MCF 10A (cell line): ENCODE data around the gene EHBP1L1. TPM values are rescaled to one million over a fixed set of nuclear protein-coding genes. Genes with fewer than 3 reads are reported as not detected.
A peak's percentile ranks its signal among the peaks of the same experiment; 100 is the strongest.

ENCODE experiments used
- BruUV-seq: library from RNA; stranded (reverse); fragments of 400-500 nt; replicated peaks from 2 replicates; lab custom pipeline; 2021; lab: Mats Ljungman, UMichigan
- CTCF ChIA-PET: fragments of 300-600 bp; sonication (Branson Sonifier 250); formaldehyde crosslinking; extraction: SDS; loops from one replicate; lab custom pipeline; 2021; ENCODE audit warnings: antibody characterized with exemption, inconsistent platforms; lab: Yijun Ruan, JAX
- POLR2A ChIA-PET: fragments of 300-600, 350-650 bp; sonication (Branson Sonifier 250); formaldehyde crosslinking; extraction: SDS; loops from one replicate; lab custom pipeline; 2020; ENCODE audit warnings: antibody characterized with exemption, inconsistent platforms; lab: Yijun Ruan, JAX
- DNase-seq: peaks from one replicate; pipeline ENCODE4 v3.0.0-alpha.2; 2018; ENCODE audit not compliant: unreplicated experiment
- H3K27ac Mint-ChIP-seq: one replicate; pipeline ENCODE4 v1.8.0; 2022; ENCODE audit warnings: mild to moderate bottlenecking, low read depth, mixed read lengths; ENCODE audit not compliant: unreplicated experiment
- H3K27me3 Mint-ChIP-seq: one replicate; pipeline ENCODE4 v1.8.0; 2022; ENCODE audit warnings: mixed read lengths; ENCODE audit not compliant: insufficient read depth, unreplicated experiment
- H3K36me3 Mint-ChIP-seq: one replicate; pipeline ENCODE4 v1.8.0; 2022; ENCODE audit warnings: mild to moderate bottlenecking, moderate library complexity, mixed read lengths; ENCODE audit not compliant: insufficient read depth, unreplicated experiment
- H3K4me1 Mint-ChIP-seq: one replicate; pipeline ENCODE4 v1.8.0; 2022; ENCODE audit warnings: mixed read lengths; ENCODE audit not compliant: insufficient read depth, unreplicated experiment
- H3K4me3 Mint-ChIP-seq: one replicate; pipeline ENCODE4 v1.8.0; 2022; ENCODE audit warnings: mild to moderate bottlenecking, moderate library complexity, mixed read lengths; ENCODE audit not compliant: unreplicated experiment
- H3K9me3 Mint-ChIP-seq: one replicate; pipeline ENCODE4 v1.8.0; 2022; ENCODE audit warnings: mixed read lengths; ENCODE audit not compliant: unreplicated experiment
- intact Hi-C: fragments of 100-400 bp; cut with micrococcal nuclease; formaldehyde crosslinking; loops from 2 replicates; pipeline ENCODE4 v1.14.1; 2022
- total RNA-seq: library from RNA; stranded (reverse); gene quantifications from 2 replicates; pipeline ENCODE4 v1.2.3, GENCODE V29; 2022
- TF ChIP-seq, protein P1 (sequence below): fragments of 200-600 bp; IDR thresholded peaks from one replicate; pipeline ENCODE4 v1.8.0; 2022; ENCODE audit warnings: antibody characterized with exemption, mild to moderate bottlenecking; ENCODE audit not compliant: unreplicated experiment

The EHBP1L1 gene
- total RNA-seq, 1 experiment from 2014 or later: 31.3 TPM

GRCh38 chr11:65569973-65570918 lies 5.6 kb upstream of the EHBP1L1 start, which contains the start of gene ZNRD2:
Gene ZNRD2 (plus strand): TSS chr11:65570477. CDS start chr11:65570492, 15 bp downstream.
- DNase-seq: peak; percentile 97
- BruUV-seq: TSS peak; percentile 67
- H3K9me3 Mint-ChIP-seq: no peaks in the 10 kb centered on the region
- peaks cover 58% of the 10 kb centered on the region for H3K36me3 Mint-ChIP-seq
- TF ChIP-seq, protein P1, sequence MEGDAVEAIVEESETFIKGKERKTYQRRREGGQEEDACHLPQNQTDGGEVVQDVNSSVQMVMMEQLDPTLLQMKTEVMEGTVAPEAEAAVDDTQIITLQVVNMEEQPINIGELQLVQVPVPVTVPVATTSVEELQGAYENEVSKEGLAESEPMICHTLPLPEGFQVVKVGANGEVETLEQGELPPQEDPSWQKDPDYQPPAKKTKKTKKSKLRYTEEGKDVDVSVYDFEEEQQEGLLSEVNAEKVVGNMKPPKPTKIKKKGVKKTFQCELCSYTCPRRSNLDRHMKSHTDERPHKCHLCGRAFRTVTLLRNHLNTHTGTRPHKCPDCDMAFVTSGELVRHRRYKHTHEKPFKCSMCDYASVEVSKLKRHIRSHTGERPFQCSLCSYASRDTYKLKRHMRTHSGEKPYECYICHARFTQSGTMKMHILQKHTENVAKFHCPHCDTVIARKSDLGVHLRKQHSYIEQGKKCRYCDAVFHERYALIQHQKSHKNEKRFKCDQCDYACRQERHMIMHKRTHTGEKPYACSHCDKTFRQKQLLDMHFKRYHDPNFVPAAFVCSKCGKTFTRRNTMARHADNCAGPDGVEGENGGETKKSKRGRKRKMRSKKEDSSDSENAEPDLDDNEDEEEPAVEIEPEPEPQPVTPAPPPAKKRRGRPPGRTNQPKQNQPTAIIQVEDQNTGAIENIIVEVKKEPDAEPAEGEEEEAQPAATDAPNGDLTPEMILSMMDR: peak; percentile 41
- H3K4me3 Mint-ChIP-seq: peak within 1 kb of the TSS; percentile 97
- peak within 1 kb of the TSS; percentile 96 for H3K27ac Mint-ChIP-seq
- H3K27me3 Mint-ChIP-seq: no peaks in the 10 kb centered on the region
- POLR2A ChIA-PET: interaction anchor here (0.5 to 4.8 kb wide), 25 partner anchors 10 to 360 kb away, joined by 3 to 103 read pairs (median 4); partner anchors contain the start of genes CFL1, KAT5, LTBP3 and MALAT1
- CTCF ChIA-PET: interaction anchor here (0.5 to 2.8 kb wide), 6 partner anchors 9 to 79 kb away, joined by 3 to 51 read pairs (median 3); no protein-coding TSS in a partner anchor
- intact Hi-C loops: no loop called here
- peaks cover 31% of the 10 kb centered on the region for H3K4me1 Mint-ChIP-seq

DNA sequence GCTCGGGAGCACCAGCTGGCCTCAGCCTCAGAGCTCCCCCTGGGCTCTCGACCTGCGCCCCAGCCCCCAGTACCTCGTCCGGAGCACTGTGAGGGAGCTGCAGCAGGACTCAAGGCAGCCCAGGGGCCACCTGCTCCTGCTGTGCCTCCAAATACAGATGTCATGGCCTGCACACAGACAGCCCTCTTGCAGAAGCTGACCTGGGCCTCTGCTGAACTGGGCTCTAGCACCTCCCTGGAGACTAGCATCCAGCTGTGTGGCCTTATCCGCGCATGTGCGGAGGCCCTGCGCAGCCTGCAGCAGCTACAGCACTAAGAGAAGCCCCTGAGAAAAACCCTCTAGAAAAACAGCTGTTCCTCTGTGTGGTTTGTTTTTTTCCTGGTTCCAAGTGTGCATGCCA lies 4.4 kb upstream of the EHBP1L1 start:
- POLR2A ChIA-PET: interaction anchor here (0.7 to 4.8 kb wide), 15 partner anchors 11 to 431 kb away, joined by 3 to 103 read pairs (median 7); partner anchors contain the start of genes BANF1, EIF1AD, KAT5 and MALAT1

DNA sequence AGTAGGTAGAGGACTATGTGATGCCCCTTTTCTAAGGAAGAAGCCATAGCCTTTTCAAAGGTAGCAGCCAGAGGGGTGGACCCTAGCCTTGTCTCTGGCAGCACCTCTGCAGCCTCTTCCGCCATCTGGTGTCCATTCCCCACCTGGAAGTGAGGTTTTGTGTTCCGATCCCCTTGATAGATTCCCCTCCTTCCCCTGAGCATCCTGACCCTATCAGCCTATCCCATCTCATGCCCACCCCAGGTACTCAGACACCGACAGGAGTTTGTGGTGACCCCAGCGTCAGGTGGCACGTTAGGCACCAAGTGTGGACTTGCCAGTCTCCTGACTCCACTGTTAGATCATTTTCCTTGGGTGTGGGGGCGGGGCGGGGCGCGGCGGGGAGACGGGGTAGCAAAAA lies 3.9 kb upstream of the EHBP1L1 start:
- H3K27me3 Mint-ChIP-seq: no peaks in the 10 kb centered on the region
- H3K36me3 Mint-ChIP-seq: peaks cover 55% of the 10 kb centered on the region
- H3K27ac Mint-ChIP-seq: peak overlapping the region; percentile 54
- peaks cover 38% of the 10 kb centered on the region for H3K4me1 Mint-ChIP-seq
- BruUV-seq: no TSS peak
- peak; percentile 77 for DNase-seq
- no peaks in the 10 kb centered on the region for H3K9me3 Mint-ChIP-seq
- TF ChIP-seq, protein P1: peak; percentile 70
- ChIA-PET CTCF (interaction anchor here (0.6 to 3.2 kb wide), 17 partner anchors 9 to 190 kb away, joined by 3 to 51 read pairs (median 4); partner anchors contain the start of genes MAP3K11, PCNX3 and SLC25A45), POLR2A (interaction anchor here (0.5 to 4.8 kb wide), 21 partner anchors 11 to 694 kb away, joined by 3 to 103 read pairs (median 5); partner anchors contain the start of genes BANF1, CCDC85B, CFL1 and EHD1)
- H3K4me3 Mint-ChIP-seq: peak overlapping the region; percentile 97
- intact Hi-C loops: loop anchor here (1.0 kb wide), 1 partner anchor 32 kb away; no protein-coding TSS in a partner anchor

More for the DNA sequence above, 4.4 kb upstream of the EHBP1L1 start:
- H3K9me3 Mint-ChIP-seq: no peaks in the 10 kb centered on the region
- H3K4me1 Mint-ChIP-seq: peaks cover 33% of the 10 kb centered on the region
- H3K27me3 Mint-ChIP-seq: no peaks in the 10 kb centered on the region
- H3K27ac Mint-ChIP-seq: peak overlapping the region; percentile 54
- TF ChIP-seq, protein P1: no peak
- intact Hi-C loops: no loop called here
- peaks cover 54% of the 10 kb centered on the region for H3K36me3 Mint-ChIP-seq
- no peak for DNase-seq
- CTCF ChIA-PET: interaction anchor here (0.5 to 3.2 kb wide), 19 partner anchors 10 to 242 kb away, joined by 3 to 51 read pairs (median 4); partner anchors contain the start of genes MAP3K11 and PCNX3
- peak overlapping the region; percentile 97 for H3K4me3 Mint-ChIP-seq
- no TSS peak for BruUV-seq
